GM12801 (cell line): ENCODE data around the gene RWDD4.

ENCODE experiments used
- CTCF ChIP-seq: IDR thresholded peaks from one replicate; pipeline ENCODE4 v1.5.1; 2011; ENCODE audit warnings: control low read depth; ENCODE audit not compliant: insufficient read length; ENCODE audit errors: extremely low read depth

RWDD4 gene

GRCh38 chr4:183600189-183600685 lies 58.7 kb downstream of the RWDD4 start:
- TF ChIP-seq CTCF: no peak

DNA sequence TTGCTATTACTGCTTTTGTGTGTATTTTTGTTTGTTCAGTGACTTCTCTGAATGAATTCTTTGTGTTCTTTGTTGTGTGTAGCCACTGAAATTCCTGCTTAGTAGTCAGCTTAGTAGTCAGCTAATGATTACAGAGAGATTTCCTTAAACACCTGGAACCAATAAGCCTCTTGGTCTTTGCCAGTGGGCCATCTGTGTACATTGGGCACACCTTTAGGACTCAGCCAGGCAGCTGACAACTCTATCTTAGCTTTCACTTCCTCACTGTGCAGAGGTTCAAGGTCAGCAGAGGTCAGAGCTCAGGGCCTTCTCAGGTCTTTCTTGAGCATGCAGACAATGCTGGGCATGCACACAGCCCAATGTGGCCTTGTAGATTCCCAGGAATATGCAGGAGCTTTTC lies 59.3 kb downstream of the RWDD4 start:
- no peak for TF ChIP-seq CTCF

- no peak for TF ChIP-seq CTCF
Observed at GRCh38 chr4:183599284-183599683, 59.7 kb downstream of the RWDD4 start.

DNA sequence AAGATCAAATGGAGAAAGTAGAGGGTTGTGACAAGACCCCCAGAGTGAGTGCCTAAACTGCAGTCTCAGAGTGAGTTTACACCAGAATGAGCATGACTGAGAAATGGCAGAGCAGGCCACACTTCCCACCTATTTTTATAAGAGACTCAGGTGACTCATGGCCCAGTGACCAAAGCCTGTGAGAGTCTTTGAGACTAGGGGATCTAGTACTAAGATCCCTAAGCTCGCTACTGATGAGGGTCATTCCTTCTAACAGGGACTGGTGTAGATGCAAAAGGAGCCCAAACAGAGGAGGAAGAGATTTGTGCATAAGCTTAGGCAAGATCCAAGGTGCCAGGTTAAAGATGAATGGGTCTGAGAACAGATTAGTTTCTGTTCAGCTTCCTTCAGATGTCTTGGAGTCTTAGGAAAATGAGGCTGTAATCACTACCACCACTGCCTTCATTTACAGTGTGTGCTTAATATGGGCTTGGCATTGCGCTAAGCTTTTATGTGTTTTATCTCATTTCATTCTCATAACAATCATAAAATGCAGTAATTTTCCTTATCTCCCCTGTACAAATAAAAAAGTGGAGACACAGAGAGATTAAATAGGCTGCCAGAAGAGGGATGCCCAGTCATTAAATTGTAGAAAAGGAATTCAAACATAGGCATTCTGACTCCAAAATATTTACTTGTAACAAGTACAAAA lies 62.8 kb downstream of the RWDD4 start:
- TF ChIP-seq CTCF: no peak

GRCh38 chr4:183594823-183595222 lies 64.2 kb downstream of the RWDD4 start:
- no peak for TF ChIP-seq CTCF

DNA sequence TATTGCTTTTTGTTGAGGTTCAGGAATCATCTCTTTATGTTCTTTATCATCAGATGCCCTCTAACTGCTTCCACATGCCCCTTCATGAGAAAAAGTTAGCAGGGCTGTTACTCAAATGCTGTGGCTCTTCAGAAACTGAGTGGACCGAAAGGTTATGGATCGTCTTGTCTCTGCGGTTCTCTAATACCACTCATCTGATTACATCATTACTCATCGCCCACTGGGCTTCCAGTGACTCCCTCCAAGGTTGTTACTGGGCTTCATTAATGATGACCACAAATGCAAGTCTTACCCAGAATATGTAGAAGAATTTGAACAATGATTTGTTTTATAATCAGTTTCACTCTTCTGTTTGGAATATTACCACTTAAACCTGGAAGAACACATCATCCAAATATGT lies 67.7 kb downstream of the RWDD4 start:
- TF ChIP-seq CTCF: no peak
